ENCODE measurements around the gene SBK2. TPM values are rescaled to one million over a fixed set of nuclear protein-coding genes. Genes with fewer than 3 reads are reported as not detected.

SBK2 gene
- total and polyA plus RNA-seq, 9 of the 15 experiments (the other 6 are each of a cell fraction or from before 2014, with no cell fraction given): not detected

DNA sequence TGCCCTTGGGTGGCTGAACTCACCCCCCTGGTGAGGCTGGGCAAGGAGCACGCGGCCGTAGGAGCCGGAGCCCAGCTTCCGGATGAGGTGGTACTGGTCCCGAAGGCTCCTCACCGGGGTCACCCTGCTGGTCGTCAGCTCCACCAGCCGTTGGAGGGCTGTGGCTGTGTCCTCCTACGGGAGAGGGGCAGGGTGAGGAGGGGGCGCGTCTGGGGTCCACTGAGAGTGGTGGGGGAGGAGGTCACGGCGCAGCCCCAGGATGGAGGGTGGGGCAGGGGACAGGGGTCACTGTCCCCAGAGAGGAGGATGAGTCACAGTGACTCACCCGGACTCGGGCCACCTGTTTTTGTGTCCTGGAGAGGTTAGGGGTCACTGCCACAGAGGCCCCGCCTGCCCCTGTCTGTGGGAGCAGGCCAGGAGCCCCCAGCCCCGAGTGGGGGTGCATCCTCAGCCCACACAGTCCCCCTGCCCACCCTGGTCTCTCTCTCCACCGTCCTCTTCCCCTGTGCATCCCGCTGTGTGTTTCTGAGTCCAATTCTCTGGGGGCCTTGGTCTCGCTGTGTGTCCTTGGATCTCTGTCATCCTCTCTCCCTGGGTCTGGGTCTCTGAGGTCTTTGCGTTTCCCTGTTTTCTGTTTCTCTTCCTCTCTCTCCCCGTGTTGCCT lies 8.0 kb upstream of the SBK2 start (continued):
- TF ChIP-seq RUNX1 (IDR thresholded peaks at IDR 0.05; ENCODE audit: low read depth) (0 out of 2 replicates have a peak, but pooled peaks have one; percentile 31), SMARCC2 (IDR thresholded peaks at IDR 0.05; ENCODE audit: low read depth) (peak; percentile 72; the same call in 1 of the 2 replicates), CREB1 (IDR thresholded peaks at IDR 0.05) (no peak; the same call in 1 of the 2 replicates), CREB1 (CRISPR knock-in tag; IDR thresholded peaks at IDR 0.05) (peak; percentile 25; the same call in 1 of the 2 replicates), ZEB2 (IDR thresholded peaks at IDR 0.05) (0 out of 2 replicates have a peak, but pooled peaks have one; percentile 45), MAFF (IDR thresholded peaks at IDR 0.05; ENCODE audit: low read length) (no peak), SFPQ (IDR thresholded peaks at IDR 0.05; ENCODE audit: low read depth, low read length) (no peak), CCAR2 (IDR thresholded peaks at IDR 0.05; ENCODE audit: low read depth, low read length) (no peak), CSDE1 (IDR thresholded peaks at IDR 0.05) (no peak), MAFK (IDR thresholded peaks at IDR 0.05; ENCODE audit: low read length) (peak; percentile 24; the same call in 1 of the 2 replicates), ZNF121 (CRISPR knock-in tag; conservative IDR thresholded peaks at IDR 0.05) (no peak), NFXL1 (CRISPR knock-in tag; IDR thresholded peaks at IDR 0.05) (no peak), CBX8 (IDR thresholded peaks at IDR 0.05; ENCODE audit: borderline replicate concordance, extremely low read depth, low read depth, low read length, poor library complexity, severe bottlenecking) (no peak), NFE2 (IDR thresholded peaks at IDR 0.05; ENCODE audit: low read depth) (peak; percentile 47), ZNF133 (CRISPR knock-in tag; IDR thresholded peaks at IDR 0.05) (no peak), TGIF2 (CRISPR knock-in tag; IDR thresholded peaks at IDR 0.05) (no peak), MAFG (tag; conservative IDR thresholded peaks at IDR 0.05) (0 out of 2 replicates have a peak, but pooled peaks have one; percentile 16), NR2C1 (IDR thresholded peaks at IDR 0.05) (peak; percentile 93), NR2C1 (tag; IDR thresholded peaks at IDR 0.05) (peak; percentile 94), ZNF398 (CRISPR knock-in tag; IDR thresholded peaks at IDR 0.05) (no peak), FOS (IDR thresholded peaks at IDR 0.05; ENCODE audit: extremely low read depth, insufficient read length) (peak; percentile 77), DPF2 (IDR thresholded peaks at IDR 0.05) (peak; percentile 95), FOXA3 (CRISPR knock-in tag; conservative IDR thresholded peaks at IDR 0.05 in 1 of 2, IDR thresholded peaks at IDR 0.05 in 1 of 2) (0 out of 4 replicates have a peak, but pooled peaks of 1 of the 2 experiments have one; percentile 25)
- TF ChIP-seq, protein P1, sequence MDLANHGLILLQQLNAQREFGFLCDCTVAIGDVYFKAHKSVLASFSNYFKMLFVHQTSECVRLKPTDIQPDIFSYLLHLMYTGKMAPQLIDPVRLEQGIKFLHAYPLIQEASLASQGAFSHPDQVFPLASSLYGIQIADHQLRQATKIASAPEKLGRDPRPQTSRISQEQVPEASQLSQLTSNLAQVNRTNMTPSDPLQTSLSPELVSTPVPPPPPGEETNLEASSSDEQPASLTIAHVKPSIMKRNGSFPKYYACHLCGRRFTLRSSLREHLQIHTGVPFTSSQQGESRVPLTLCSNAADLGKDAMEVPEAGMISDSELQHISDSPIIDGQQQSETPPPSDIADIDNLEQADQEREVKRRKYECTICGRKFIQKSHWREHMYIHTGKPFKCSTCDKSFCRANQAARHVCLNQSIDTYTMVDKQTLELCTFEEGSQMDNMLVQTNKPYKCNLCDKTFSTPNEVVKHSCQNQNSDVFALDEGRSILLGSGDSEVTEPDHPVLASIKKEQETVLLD (IDR thresholded peaks at IDR 0.05): peak; percentile 55; the same call in 1 of the 2 replicates
